Liver (tissue), 9 donors: ENCODE measurements around the gene RANBP17. TPM values are rescaled to one million over a fixed set of nuclear protein-coding genes. Genes with fewer than 3 reads are reported as not detected.

Experiments
- DNase-seq: peaks from one replicate; pipeline ENCODE4 v3.0.0-alpha.2; 2017; ENCODE audit warnings: low spot score
- H3K27ac ChIP-seq, 2 donors: one replicate each; pipeline ENCODE4 v1.7.0; 2013; ENCODE audit warnings: inconsistent platforms in 2 of 2, low read length in 2 of 2, control low read depth in 1 of 2, low read depth in 1 of 2, mild to moderate bottlenecking in 1 of 2
- H3K27me3 ChIP-seq, 4 donors: one replicate each; pipeline versions ENCODE4 v1.6.1 to v1.7.0; 2013; ENCODE audit warnings: low read length in 3 of 4, inconsistent platforms in 1 of 4, mild to moderate bottlenecking in 1 of 4, moderate library complexity in 1 of 4; ENCODE audit not compliant: control insufficient read depth in 4 of 4, insufficient read depth in 4 of 4
- H3K36me3 ChIP-seq, 4 donors: one replicate each; pipeline versions ENCODE4 v1.6.1 to v1.7.0; 2013; ENCODE audit warnings: low read length in 3 of 4, mild to moderate bottlenecking in 3 of 4, low read depth in 1 of 4, moderate library complexity in 1 of 4; ENCODE audit not compliant: control insufficient read depth in 4 of 4, insufficient read depth in 3 of 4
- H3K4me1 ChIP-seq, 4 donors: one replicate each; pipeline versions ENCODE4 v1.6.1 to v1.7.0; 2013; ENCODE audit warnings: low read length in 3 of 4, mild to moderate bottlenecking in 3 of 4, moderate library complexity in 1 of 4; ENCODE audit not compliant: control insufficient read depth in 4 of 4, insufficient read depth in 4 of 4
- H3K4me3 ChIP-seq, 3 donors: one replicate each; pipeline versions ENCODE4 v1.6.1 to v1.7.0; 2013; ENCODE audit warnings: low read length in 3 of 3, control low read depth in 1 of 3, low read depth in 1 of 3, mild to moderate bottlenecking in 1 of 3
- H3K9ac ChIP-seq, 2 donors: one replicate each; pipeline ENCODE4 v1.7.0; 2013; ENCODE audit warnings: low read length in 2 of 2, mild to moderate bottlenecking in 2 of 2, moderate library complexity in 2 of 2, control low read depth in 1 of 2, low read depth in 1 of 2
- H3K9me3 ChIP-seq, 4 donors: one replicate each; pipeline versions ENCODE4 v1.6.1 to v1.7.0; 2013; ENCODE audit warnings: low read length in 3 of 4; ENCODE audit not compliant: control insufficient read depth in 4 of 4
- EGR1 ChIP-seq, 2 donors: IDR thresholded peaks; 2 replicates each; pipeline ENCODE4 v1.6.1; 2016 to 2018; ENCODE audit warnings: antibody characterized with exemption in 2 of 2, low read depth in 2 of 2
- FOXA1 ChIP-seq: IDR thresholded peaks from 2 replicates; pipeline ENCODE4 v1.6.1; 2016; ENCODE audit warnings: antibody characterized with exemption
- FOXA2 ChIP-seq: IDR thresholded peaks from 2 replicates; pipeline ENCODE4 v1.6.1; 2016; ENCODE audit warnings: antibody characterized with exemption
- GABPA ChIP-seq, 2 donors: IDR thresholded peaks in 1 of 2; conservative IDR thresholded peaks in 1 of 2; 2 replicates each; pipeline ENCODE4 v1.6.1; 2016; ENCODE audit warnings: antibody characterized with exemption in 2 of 2, mild to moderate bottlenecking in 1 of 2, moderate library complexity in 1 of 2
- HNF4A ChIP-seq, 2 donors: conservative IDR thresholded peaks; 2 replicates each; pipeline ENCODE4 v1.6.1; 2016; ENCODE audit warnings: antibody characterized with exemption in 2 of 2, mild to moderate bottlenecking in 2 of 2
- HNF4G ChIP-seq: IDR thresholded peaks from 2 replicates; pipeline ENCODE4 v1.6.1; 2016; ENCODE audit warnings: antibody characterized with exemption
- JUND ChIP-seq, 2 donors: IDR thresholded peaks; 2 replicates each; pipeline ENCODE4 v1.6.1; 2016; ENCODE audit warnings: antibody characterized with exemption in 2 of 2
- NR2F2 ChIP-seq: IDR thresholded peaks from 2 replicates; pipeline ENCODE4 v1.6.1; 2016; ENCODE audit warnings: antibody characterized with exemption
- RAD21 ChIP-seq, 2 donors: IDR thresholded peaks; 2 replicates each; pipeline ENCODE4 v1.6.1; 2016; ENCODE audit warnings: antibody characterized with exemption in 2 of 2, mild to moderate bottlenecking in 2 of 2
- RXRA ChIP-seq, 2 donors: IDR thresholded peaks; 2 replicates each; pipeline ENCODE4 v1.6.1; 2017 to 2018; ENCODE audit warnings: antibody characterized with exemption in 2 of 2, mild to moderate bottlenecking in 1 of 2
- SP1 ChIP-seq: IDR thresholded peaks from 2 replicates; pipeline ENCODE4 v1.6.1; 2018; ENCODE audit warnings: antibody characterized with exemption, mild to moderate bottlenecking
- TAF1 ChIP-seq: conservative IDR thresholded peaks from 2 replicates; pipeline ENCODE4 v1.6.1; 2016; ENCODE audit warnings: antibody characterized with exemption, mild to moderate bottlenecking
- YY1 ChIP-seq: IDR thresholded peaks from 2 replicates; pipeline ENCODE4 v1.6.1; 2016; ENCODE audit warnings: antibody characterized with exemption, mild to moderate bottlenecking
- WGBS: extraction: QIAGEN DNeasy Blood & Tissue Kit; methylation state at CpG from one replicate; pipeline ENCODE4 v1.1.7; 2013; 5-methylcytosine and 5-hydroxymethylcytosine counted together
- polyA plus RNA-seq, 2 donors: library from polyadenylated mRNA; stranded (reverse) in 1 of 2; unstranded in 1 of 2; fragments of 200-250 nt in 1 of 2; fragments of >200 nt in 1 of 2; fragmentation: Nextera tagmentation in 1 of 2; extraction: Ambion mirVana in 1 of 2; gene quantifications; one replicate each; pipeline versions ENCODE4 v1.2.1 to v1.2.3, GENCODE V29; 2013 to 2015
- total RNA-seq, 2 donors: library from RNA; depleted of rRNA; stranded (reverse); fragments of >200 nt; gene quantifications; one replicate each; pipeline ENCODE4 v1.2.3, GENCODE V29; 2014
- TF ChIP-seq, protein P1 (sequence below): IDR thresholded peaks from 2 replicates; pipeline ENCODE4 v1.6.1; 2016; ENCODE audit warnings: antibody characterized with exemption, mild to moderate bottlenecking
- TF ChIP-seq, protein P2 (sequence below): fragments of 150-350 bp; IDR thresholded peaks from 2 replicates; pipeline ENCODE4 v1.5.1; 2017; ENCODE audit warnings: improper control_type of control experiment, low read depth, low read length; ENCODE audit not compliant: missing input control
- TF ChIP-seq, protein P3 (sequence below): IDR thresholded peaks from 2 replicates; pipeline ENCODE4 v1.6.1; 2016; ENCODE audit warnings: antibody characterized with exemption
- TF ChIP-seq, protein P4 (sequence below): IDR thresholded peaks from 2 replicates; pipeline ENCODE4 v1.6.1; 2016; ENCODE audit warnings: antibody characterized with exemption
- TF ChIP-seq, protein P5 (sequence below): IDR thresholded peaks from 2 replicates; pipeline ENCODE4 v1.6.1; 2016; ENCODE audit warnings: antibody characterized with exemption
- donor health status: healthy.
- donor health status: healthy.
- donor health status: healthy.
- donor health status: healthy.
- donor health status: healthy.

RANBP17 gene
- total and polyA plus RNA-seq, 4 donors = 0.83 to 10.8 (median 7.9) TPM

DNA sequence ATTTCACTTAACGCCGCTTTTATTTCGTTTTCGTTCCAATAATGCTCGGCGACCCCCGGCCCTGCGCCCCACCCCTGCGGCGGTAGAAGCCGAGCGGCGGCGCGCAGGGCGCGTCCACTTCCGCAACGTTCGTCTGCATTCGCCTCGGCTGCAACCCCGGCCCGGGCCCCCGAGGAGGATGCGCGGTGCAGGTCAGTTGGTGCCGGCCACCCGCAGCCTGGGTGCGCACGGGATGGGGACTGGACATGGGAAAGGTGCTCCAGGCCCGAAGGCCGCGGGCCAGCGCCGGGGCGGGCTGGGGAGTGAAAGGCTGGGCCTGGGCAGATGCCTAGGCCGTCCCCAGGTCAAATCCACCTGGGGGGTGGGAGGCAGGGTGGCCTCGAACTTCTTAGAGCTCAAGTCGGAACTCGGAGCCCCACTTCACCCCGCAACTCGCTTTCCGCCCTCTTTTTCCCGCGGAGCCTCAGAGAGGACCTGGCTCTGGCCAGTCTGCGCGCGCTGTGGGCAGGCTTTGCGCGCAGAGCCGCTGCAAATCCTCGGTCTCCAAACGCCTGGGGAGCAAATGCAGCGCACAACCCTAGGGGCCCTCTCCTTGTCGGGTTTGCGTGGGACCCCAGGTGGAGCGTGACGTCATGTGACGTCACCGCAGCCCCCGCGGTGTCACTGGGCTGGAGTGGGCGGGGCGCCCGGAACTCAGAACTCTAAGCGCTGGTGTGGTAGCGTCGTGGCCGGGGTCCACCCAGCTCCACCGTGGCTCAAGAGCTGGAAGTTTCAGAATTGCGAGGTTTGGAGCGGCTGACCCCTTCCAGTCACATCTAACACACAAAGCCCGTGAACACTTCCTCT is 450.5 kb downstream of the RANBP17 start:
- no peak for DNase-seq
- H3K27me3 ChIP-seq = peaks cover 11 to 27% (median 21%) of the 10 kb centered on the region in 4 donors
- no peak overlapping the region for H3K27ac ChIP-seq
- 6% methylated on average over 74 of the region's 74 CpGs for WGBS
- H3K36me3 ChIP-seq = no peaks in the 10 kb centered on the region
- TF ChIP-seq NR2F2 (no peak), JUND (IDR thresholded peaks at IDR 0.05) (no peak), HNF4G (no peak), RXRA (IDR thresholded peaks at IDR 0.05) (no peak), HNF4A (conservative IDR thresholded peaks at IDR 0.05) (no peak), FOXA2 (no peak), TAF1 (no peak), RAD21 (IDR thresholded peaks at IDR 0.05) (no peak), GABPA (IDR thresholded peaks at IDR 0.05 in 1 of 2, conservative IDR thresholded peaks at IDR 0.05 in 1 of 2) (no peak)
- TF ChIP-seq, protein P1, sequence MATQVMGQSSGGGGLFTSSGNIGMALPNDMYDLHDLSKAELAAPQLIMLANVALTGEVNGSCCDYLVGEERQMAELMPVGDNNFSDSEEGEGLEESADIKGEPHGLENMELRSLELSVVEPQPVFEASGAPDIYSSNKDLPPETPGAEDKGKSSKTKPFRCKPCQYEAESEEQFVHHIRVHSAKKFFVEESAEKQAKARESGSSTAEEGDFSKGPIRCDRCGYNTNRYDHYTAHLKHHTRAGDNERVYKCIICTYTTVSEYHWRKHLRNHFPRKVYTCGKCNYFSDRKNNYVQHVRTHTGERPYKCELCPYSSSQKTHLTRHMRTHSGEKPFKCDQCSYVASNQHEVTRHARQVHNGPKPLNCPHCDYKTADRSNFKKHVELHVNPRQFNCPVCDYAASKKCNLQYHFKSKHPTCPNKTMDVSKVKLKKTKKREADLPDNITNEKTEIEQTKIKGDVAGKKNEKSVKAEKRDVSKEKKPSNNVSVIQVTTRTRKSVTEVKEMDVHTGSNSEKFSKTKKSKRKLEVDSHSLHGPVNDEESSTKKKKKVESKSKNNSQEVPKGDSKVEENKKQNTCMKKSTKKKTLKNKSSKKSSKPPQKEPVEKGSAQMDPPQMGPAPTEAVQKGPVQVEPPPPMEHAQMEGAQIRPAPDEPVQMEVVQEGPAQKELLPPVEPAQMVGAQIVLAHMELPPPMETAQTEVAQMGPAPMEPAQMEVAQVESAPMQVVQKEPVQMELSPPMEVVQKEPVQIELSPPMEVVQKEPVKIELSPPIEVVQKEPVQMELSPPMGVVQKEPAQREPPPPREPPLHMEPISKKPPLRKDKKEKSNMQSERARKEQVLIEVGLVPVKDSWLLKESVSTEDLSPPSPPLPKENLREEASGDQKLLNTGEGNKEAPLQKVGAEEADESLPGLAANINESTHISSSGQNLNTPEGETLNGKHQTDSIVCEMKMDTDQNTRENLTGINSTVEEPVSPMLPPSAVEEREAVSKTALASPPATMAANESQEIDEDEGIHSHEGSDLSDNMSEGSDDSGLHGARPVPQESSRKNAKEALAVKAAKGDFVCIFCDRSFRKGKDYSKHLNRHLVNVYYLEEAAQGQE = no peak
- TF ChIP-seq, protein P2, sequence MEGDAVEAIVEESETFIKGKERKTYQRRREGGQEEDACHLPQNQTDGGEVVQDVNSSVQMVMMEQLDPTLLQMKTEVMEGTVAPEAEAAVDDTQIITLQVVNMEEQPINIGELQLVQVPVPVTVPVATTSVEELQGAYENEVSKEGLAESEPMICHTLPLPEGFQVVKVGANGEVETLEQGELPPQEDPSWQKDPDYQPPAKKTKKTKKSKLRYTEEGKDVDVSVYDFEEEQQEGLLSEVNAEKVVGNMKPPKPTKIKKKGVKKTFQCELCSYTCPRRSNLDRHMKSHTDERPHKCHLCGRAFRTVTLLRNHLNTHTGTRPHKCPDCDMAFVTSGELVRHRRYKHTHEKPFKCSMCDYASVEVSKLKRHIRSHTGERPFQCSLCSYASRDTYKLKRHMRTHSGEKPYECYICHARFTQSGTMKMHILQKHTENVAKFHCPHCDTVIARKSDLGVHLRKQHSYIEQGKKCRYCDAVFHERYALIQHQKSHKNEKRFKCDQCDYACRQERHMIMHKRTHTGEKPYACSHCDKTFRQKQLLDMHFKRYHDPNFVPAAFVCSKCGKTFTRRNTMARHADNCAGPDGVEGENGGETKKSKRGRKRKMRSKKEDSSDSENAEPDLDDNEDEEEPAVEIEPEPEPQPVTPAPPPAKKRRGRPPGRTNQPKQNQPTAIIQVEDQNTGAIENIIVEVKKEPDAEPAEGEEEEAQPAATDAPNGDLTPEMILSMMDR = no peak
- TF ChIP-seq, protein P3, sequence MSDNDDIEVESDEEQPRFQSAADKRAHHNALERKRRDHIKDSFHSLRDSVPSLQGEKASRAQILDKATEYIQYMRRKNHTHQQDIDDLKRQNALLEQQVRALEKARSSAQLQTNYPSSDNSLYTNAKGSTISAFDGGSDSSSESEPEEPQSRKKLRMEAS = no peak
- TF ChIP-seq, protein P4, sequence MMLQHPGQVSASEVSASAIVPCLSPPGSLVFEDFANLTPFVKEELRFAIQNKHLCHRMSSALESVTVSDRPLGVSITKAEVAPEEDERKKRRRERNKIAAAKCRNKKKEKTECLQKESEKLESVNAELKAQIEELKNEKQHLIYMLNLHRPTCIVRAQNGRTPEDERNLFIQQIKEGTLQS = no peak
- H3K9ac ChIP-seq = no peak overlapping the region
- peaks cover 0 to 10% (median 0%) of the 10 kb centered on the region in 4 donors for H3K9me3 ChIP-seq
- H3K4me3 ChIP-seq = peak overlapping the region in 1 of 3 donors; percentile 28
- peaks cover 25 to 70% (median 29%) of the 10 kb centered on the region in 4 donors for H3K4me1 ChIP-seq

DNA sequence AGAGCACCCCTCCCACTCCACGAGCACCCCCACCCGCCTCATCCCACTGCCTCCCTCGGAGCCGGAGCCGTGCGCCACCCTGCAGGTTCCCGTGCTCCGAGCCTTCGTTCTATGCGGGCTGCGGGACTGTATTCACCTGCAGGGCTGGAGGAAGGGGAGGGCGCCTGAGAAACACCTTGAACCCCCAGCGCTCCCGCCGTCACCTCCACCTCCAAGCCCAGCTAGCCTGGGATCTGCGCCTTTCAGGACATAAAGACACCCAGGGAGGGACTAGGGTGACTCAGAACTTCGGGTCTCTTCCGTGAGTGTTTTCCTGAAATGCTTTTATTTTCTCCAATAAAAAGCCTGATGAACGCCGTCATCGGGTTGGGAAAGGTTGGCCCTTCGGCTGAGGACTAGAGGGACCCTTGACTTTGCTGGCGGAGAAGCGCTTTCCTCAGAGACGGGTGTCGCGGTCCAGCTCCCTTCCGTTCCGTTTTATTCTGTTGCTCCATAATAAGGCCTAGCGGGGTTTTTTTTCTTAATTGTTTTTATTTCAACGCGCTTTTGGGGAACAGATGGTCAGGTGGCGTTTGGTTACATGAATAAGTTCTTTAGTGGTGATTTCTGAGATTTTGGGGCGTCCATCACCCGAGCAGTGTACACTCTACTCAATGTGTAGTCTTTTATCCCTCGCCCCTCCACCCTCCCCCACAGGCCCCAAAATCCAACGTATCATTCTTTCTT is 451.8 kb downstream of the RANBP17 start:
- no peak for TF ChIP-seq FOXA1
- TF ChIP-seq, protein P4 = no peak
- no peak for TF ChIP-seq EGR1 (IDR thresholded peaks at IDR 0.05; ENCODE audit: low read depth in 2 of 2)
- TF ChIP-seq, protein P5, sequence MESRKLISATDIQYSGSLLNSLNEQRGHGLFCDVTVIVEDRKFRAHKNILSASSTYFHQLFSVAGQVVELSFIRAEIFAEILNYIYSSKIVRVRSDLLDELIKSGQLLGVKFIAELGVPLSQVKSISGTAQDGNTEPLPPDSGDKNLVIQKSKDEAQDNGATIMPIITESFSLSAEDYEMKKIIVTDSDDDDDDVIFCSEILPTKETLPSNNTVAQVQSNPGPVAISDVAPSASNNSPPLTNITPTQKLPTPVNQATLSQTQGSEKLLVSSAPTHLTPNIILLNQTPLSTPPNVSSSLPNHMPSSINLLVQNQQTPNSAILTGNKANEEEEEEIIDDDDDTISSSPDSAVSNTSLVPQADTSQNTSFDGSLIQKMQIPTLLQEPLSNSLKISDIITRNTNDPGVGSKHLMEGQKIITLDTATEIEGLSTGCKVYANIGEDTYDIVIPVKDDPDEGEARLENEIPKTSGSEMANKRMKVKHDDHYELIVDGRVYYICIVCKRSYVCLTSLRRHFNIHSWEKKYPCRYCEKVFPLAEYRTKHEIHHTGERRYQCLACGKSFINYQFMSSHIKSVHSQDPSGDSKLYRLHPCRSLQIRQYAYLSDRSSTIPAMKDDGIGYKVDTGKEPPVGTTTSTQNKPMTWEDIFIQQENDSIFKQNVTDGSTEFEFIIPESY = no peak
- TF ChIP-seq SP1 = no peak
- TF ChIP-seq, protein P1 = no peak
- no peak for TF ChIP-seq RXRA (IDR thresholded peaks at IDR 0.05)
- TF ChIP-seq YY1 = no peak
- no peak overlapping the region for H3K9ac ChIP-seq
- H3K9me3 ChIP-seq = peaks cover 0 to 5% (median 0%) of the 10 kb centered on the region in 4 donors
- no peak overlapping the region for H3K27ac ChIP-seq
- WGBS = 8% methylated on average over 37 of the region's 37 CpGs
- H3K4me3 ChIP-seq = no peak overlapping the region
- H3K4me1 ChIP-seq = peaks cover 25 to 70% (median 27%) of the 10 kb centered on the region in 4 donors
- DNase-seq = no peak
- peaks cover 11 to 33% (median 19%) of the 10 kb centered on the region in 4 donors for H3K27me3 ChIP-seq
- no peaks in the 10 kb centered on the region for H3K36me3 ChIP-seq
